ENCODE measurements around the gene KIF9.
"Not testable (repeated sequence)": the region's sequence is repeated elsewhere in the genome, so short reads cannot be mapped to it uniquely, and the experiment has no call there.

KIF9 gene

GRCh38 chr3:47294392-47294791 is 11.8 kb upstream of the KIF9 start:
- DNase-seq = no peak

- DNase-seq = no peak
These were observed 11.2 kb upstream of the KIF9 start for GRCh38 chr3:47293822-47294221.

GRCh38 chr3:47291754-47292420 is 9.3 kb upstream of the KIF9 start:
- DNase-seq = not testable (repeated sequence)

- no peak for DNase-seq
These were observed 8.7 kb upstream of the KIF9 start for GRCh38 chr3:47291158-47291753.

- no peak for DNase-seq
These were observed 6.6 kb upstream of the KIF9 start for GRCh38 chr3:47288966-47289910.

- DNase-seq = peak in 3 of 5 donors; percentile 3 to 17 (median 3)
These were observed 1.2 kb upstream of the KIF9 start for GRCh38 chr3:47283591-47284364.

- peak in 1 of 5 donors; percentile 22 for DNase-seq
These were observed 566 bp upstream of the KIF9 start for GRCh38 chr3:47283193-47283537.

GRCh38 chr3:47280519-47280918 is 2.1 kb downstream of the KIF9 start:
- DNase-seq = no peak

- no peak for DNase-seq
These were observed 6.0 kb downstream of the KIF9 start for GRCh38 chr3:47276558-47276957.

GRCh38 chr3:47274652-47275051 is 7.9 kb downstream of the KIF9 start:
- DNase-seq = no peak

- no peak for DNase-seq
These were observed 9.0 kb downstream of the KIF9 start for GRCh38 chr3:47273564-47273963.

GRCh38 chr3:47270526-47270925 is 12.1 kb downstream of the KIF9 start:
- no peak for DNase-seq

- no peak for DNase-seq
These were observed 15.1 kb downstream of the KIF9 start for GRCh38 chr3:47267490-47267824.

GRCh38 chr3:47266709-47267489 is 15.7 kb downstream of the KIF9 start:
- peak in 1 of 5 donors; percentile 4 for DNase-seq

GRCh38 chr3:47265725-47266428 is 16.7 kb downstream of the KIF9 start:
- no peak for DNase-seq

- no peak for DNase-seq
These were observed 17.6 kb downstream of the KIF9 start for GRCh38 chr3:47265008-47265407.

GRCh38 chr3:47261301-47261700 is 21.3 kb downstream of the KIF9 start:
- DNase-seq = no peak

GRCh38 chr3:47260605-47261004 is 22.0 kb downstream of the KIF9 start:
- no peak for DNase-seq

- no peak for DNase-seq
These were observed 23.5 kb downstream of the KIF9 start for GRCh38 chr3:47259114-47259513.

- DNase-seq = not testable (repeated sequence)
These were observed 26.3 kb downstream of the KIF9 start for GRCh38 chr3:47256331-47256730.

- no peak for DNase-seq
These were observed 30.9 kb downstream of the KIF9 start for GRCh38 chr3:47251689-47252088.

- DNase-seq = not testable (repeated sequence)
These were observed 31.5 kb downstream of the KIF9 start for GRCh38 chr3:47251085-47251484.
